Gastrocnemius medialis (tissue), 4 donors: ENCODE measurements around the gene SRGAP3.

ENCODE experiments used
- POLR2A ChIP-seq, 2 donors: fragments of 450-650 bp; IDR thresholded peaks; one replicate each; pipeline ENCODE4 v1.6.1; 2017; ENCODE audit warnings: antibody characterized with exemption in 2 of 2, mild to moderate bottlenecking in 2 of 2, moderate library complexity in 2 of 2
- TF ChIP-seq, protein P1 (sequence below), 5 experiments: fragments of 450-650 bp in 3 of 5; fragments of 200-600 bp in 2 of 5; sonication (generic) in 2 of 5; IDR thresholded peaks in 4 of 5; conservative IDR thresholded peaks in 1 of 5; 1 replicate in 4 of 5; 2 replicates in 1 of 5; pipeline ENCODE4 v1.5.1; 2016 to 2019; ENCODE audit warnings: antibody characterized with exemption in 5 of 5, mild to moderate bottlenecking in 3 of 5, moderate library complexity in 3 of 5

DNA sequence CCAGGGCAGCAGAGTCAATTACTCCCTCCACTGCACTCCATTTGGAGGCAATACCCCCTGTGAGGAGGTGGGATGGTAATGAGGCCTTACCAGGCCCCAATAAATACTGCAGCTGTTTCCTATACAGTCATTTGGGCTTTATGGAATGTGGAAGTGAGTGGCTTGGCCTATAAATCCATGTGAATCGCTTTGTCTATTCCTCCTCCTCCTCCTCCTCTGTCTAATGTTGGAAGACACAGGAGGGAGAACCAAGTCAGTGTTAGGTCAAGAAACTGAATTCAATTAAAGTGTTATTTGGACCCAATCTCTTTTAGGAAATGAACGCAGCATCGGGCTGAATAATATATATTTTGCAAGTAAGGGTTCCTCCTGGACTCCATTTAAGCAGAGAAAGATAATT, 17.3 kb upstream of the SRGAP3 start:
- TF ChIP-seq, protein P1, sequence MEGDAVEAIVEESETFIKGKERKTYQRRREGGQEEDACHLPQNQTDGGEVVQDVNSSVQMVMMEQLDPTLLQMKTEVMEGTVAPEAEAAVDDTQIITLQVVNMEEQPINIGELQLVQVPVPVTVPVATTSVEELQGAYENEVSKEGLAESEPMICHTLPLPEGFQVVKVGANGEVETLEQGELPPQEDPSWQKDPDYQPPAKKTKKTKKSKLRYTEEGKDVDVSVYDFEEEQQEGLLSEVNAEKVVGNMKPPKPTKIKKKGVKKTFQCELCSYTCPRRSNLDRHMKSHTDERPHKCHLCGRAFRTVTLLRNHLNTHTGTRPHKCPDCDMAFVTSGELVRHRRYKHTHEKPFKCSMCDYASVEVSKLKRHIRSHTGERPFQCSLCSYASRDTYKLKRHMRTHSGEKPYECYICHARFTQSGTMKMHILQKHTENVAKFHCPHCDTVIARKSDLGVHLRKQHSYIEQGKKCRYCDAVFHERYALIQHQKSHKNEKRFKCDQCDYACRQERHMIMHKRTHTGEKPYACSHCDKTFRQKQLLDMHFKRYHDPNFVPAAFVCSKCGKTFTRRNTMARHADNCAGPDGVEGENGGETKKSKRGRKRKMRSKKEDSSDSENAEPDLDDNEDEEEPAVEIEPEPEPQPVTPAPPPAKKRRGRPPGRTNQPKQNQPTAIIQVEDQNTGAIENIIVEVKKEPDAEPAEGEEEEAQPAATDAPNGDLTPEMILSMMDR (IDR thresholded peaks at IDR 0.05 in 4 of 5, conservative IDR thresholded peaks at IDR 0.05 in 1 of 5) = no peak
- no peak for TF ChIP-seq POLR2A (IDR thresholded peaks at IDR 0.05)
